Colonic mucosa (tissue), 4 donors: ENCODE measurements around the gene TMC5. TPM values are rescaled to one million over a fixed set of nuclear protein-coding genes. Genes with fewer than 3 reads are reported as not detected.
"Not testable (repeated sequence)": the region's sequence is repeated elsewhere in the genome, so short reads cannot be mapped to it uniquely, and the experiment has no call there.

Source experiments
- DNase-seq: peaks from one replicate; pipeline ENCODE4 v3.0.0-alpha.2; 2020
- H3K27ac ChIP-seq: fragments of 200-600 bp; one replicate; pipeline ENCODE4 v1.8.0; 2021
- H3K27me3 ChIP-seq: fragments of 200-600 bp; one replicate; pipeline ENCODE4 v1.8.0; 2021
- H3K36me3 ChIP-seq: fragments of 200-600 bp; one replicate; pipeline ENCODE4 v1.8.0; 2021
- H3K4me1 ChIP-seq: fragments of 200-600 bp; one replicate; pipeline ENCODE4 v1.8.0; 2021; ENCODE audit warnings: mild to moderate bottlenecking
- H3K4me3 ChIP-seq: fragments of 200-600 bp; one replicate; pipeline ENCODE4 v1.8.0; 2021
- H3K9ac ChIP-seq, 2 donors: one replicate each; pipeline ENCODE4 v1.7.0; 2013; ENCODE audit warnings: control low read depth in 2 of 2, low read depth in 2 of 2, low read length in 2 of 2
- H3K9me3 ChIP-seq: fragments of 200-600 bp; one replicate; pipeline ENCODE4 v1.8.0; 2021
- CTCF ChIP-seq: fragments of 200-600 bp; IDR thresholded peaks from one replicate; pipeline ENCODE4 v1.8.0; 2022; ENCODE audit warnings: antibody characterized with exemption, mild to moderate bottlenecking
- intact Hi-C: fragments of 100-400 bp; cut with DNase I; formaldehyde crosslinking; loops from one replicate; pipeline ENCODE4 v1.14.1; 2022
- total RNA-seq, 2 donors: library from RNA; stranded (reverse); fragmentation: NEBNext Ultra II Directional in 1 of 2; extraction: Animal tissue kit (Norgen Biotek cat#: 25700) in 1 of 2; gene quantifications; one replicate each; pipeline ENCODE4 v1.2.1, GENCODE V29; 2021
- donor health status: healthy.
- donor health status: DM: no; HTN: no; CAD: no.
- donor health status: DM: no; HTN: no; CAD: no.

TMC5 gene
- total RNA-seq, 2 donors from 2014 or later, result 54.5 to 113 TPM

DNA sequence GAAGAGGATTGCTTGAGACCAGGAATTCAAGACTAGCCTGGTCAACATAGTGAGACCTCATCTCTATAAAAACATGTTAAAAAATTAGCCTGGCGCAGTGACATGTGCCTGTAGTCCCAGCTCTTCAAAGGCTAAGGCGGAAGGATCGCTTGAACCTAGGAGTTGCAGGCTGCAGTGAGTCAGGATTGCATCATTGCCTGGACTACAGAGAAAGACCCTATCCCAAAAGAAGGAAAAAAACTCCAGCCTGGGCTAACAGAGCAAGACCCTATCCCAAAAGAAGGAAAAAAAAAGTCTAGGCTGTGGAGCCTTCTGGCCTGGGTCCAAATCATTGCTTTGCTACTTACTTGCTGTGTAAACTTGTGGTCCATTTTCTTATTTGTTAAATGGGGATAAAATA lies 111.0 kb downstream of the TMC5 start:
- TF ChIP-seq CTCF, result no peak
- intact Hi-C loops, result no loop called here

GRCh38 chr16:19532601-19533000 lies 114.9 kb downstream of the TMC5 start:
- H3K9ac ChIP-seq, result no peak overlapping the region
- H3K36me3 ChIP-seq, result peaks cover 15% of the 10 kb centered on the region
- H3K27me3 ChIP-seq, result no peaks in the 10 kb centered on the region
- H3K4me1 ChIP-seq, result no peaks in the 10 kb centered on the region
- H3K4me3 ChIP-seq, result no peak overlapping the region
- intact Hi-C loops, result no loop called here
- no peaks in the 10 kb centered on the region for H3K9me3 ChIP-seq
- no peak for DNase-seq
- TF ChIP-seq CTCF, result no peak
- H3K27ac ChIP-seq, result no peak overlapping the region

More for the DNA sequence above, 111.0 kb downstream of the TMC5 start:
- H3K36me3 ChIP-seq, result peaks cover 15% of the 10 kb centered on the region
- no peak overlapping the region for H3K27ac ChIP-seq
- H3K4me1 ChIP-seq, result no peaks in the 10 kb centered on the region
- H3K27me3 ChIP-seq, result no peaks in the 10 kb centered on the region
- no peak for DNase-seq
- no peak overlapping the region for H3K4me3 ChIP-seq
- H3K9me3 ChIP-seq, result no peaks in the 10 kb centered on the region
- H3K9ac ChIP-seq, result no peak overlapping the region

GRCh38 chr16:19540241-19540970 lies 122.7 kb downstream of the TMC5 start:
- H3K27ac ChIP-seq, result no peak overlapping the region
- DNase-seq, result no peak
- H3K4me1 ChIP-seq, result no peaks in the 10 kb centered on the region
- no peak for TF ChIP-seq CTCF
- no peak overlapping the region for H3K4me3 ChIP-seq
- intact Hi-C loops, result no loop called here
- H3K27me3 ChIP-seq, result no peaks in the 10 kb centered on the region
- no peaks in the 10 kb centered on the region for H3K9me3 ChIP-seq
- H3K9ac ChIP-seq, result no peak overlapping the region
- H3K36me3 ChIP-seq, result no peaks in the 10 kb centered on the region

GRCh38 chr16:19542138-19542821 lies 124.6 kb downstream of the TMC5 start:
- intact Hi-C loops, result no loop called here
- H3K27me3 ChIP-seq, result no peaks in the 10 kb centered on the region
- no peaks in the 10 kb centered on the region for H3K36me3 ChIP-seq
- TF ChIP-seq CTCF, result no peak
- no peak overlapping the region for H3K4me3 ChIP-seq
- H3K27ac ChIP-seq, result no peak overlapping the region
- peak; percentile 47 for DNase-seq
- no peak overlapping the region for H3K9ac ChIP-seq
- H3K9me3 ChIP-seq, result no peaks in the 10 kb centered on the region
- no peaks in the 10 kb centered on the region for H3K4me1 ChIP-seq

DNA sequence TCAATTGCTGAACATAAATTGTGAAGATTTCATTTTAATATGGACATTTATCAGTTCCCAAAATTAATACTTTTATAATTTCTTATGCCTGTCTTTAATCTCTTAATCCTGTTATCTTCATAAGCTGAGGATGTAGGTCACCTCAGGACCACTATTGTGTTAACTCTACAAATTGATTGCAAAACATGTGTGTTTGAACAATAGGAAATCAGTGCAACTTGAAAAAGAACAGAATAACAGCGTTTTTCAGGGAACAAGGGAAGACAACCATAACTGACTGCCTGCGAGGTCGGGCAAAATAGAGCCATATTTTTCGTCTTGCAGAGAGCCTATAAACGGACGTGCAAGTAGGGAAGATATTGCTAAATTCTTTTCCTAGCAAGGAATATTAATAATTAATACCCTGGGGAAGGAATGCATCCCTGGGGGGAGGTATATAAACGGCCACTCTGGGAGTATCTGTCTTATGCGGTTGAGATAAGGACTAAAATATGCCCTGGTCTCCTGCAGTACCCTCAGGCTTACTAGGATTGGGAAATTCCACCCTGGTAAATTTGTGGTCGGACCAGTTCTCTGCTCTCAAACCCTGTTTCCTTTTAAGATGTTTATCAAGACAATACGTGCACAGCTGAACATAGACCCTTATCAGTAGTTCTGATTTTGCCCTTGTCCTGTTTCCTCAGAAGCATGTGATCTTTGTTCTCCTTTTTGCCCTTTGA lies 125.8 kb downstream of the TMC5 start:
- intact Hi-C loops, H3K4me3 ChIP-seq, H3K27ac ChIP-seq, H3K9ac ChIP-seq, H3K27me3 ChIP-seq, DNase-seq, H3K36me3 ChIP-seq, H3K9me3 ChIP-seq, H3K4me1 ChIP-seq: not testable (repeated sequence)
